ENCODE results near the gene SMPD3. TPM values are rescaled to one million over a fixed set of nuclear protein-coding genes. Genes with fewer than 3 reads are reported as not detected.

The SMPD3 gene
- total and polyA plus RNA-seq, 9 of the 15 experiments (the other 6 are each of a cell fraction or from before 2014, with no cell fraction given), result 0.03 to 1.2 (median 0.18) TPM

GRCh38 chr16:68393333-68393732 lies 55.0 kb downstream of the SMPD3 start (continued):
- TF ChIP-seq ZBTB40 (IDR thresholded peaks at IDR 0.05), result no peak
- TF ChIP-seq ZBTB40 (CRISPR knock-in tag; IDR thresholded peaks at IDR 0.05), result no peak
- no peak for TF ChIP-seq GABPA (tag; conservative IDR thresholded peaks at IDR 0.05; ENCODE audit: low read depth)
- TF ChIP-seq CREB3L1 (IDR thresholded peaks at IDR 0.05; ENCODE audit: borderline replicate concordance, low read depth), result no peak
- no peak for TF ChIP-seq ZNF23 (CRISPR knock-in tag; IDR thresholded peaks at IDR 0.05)
- TF ChIP-seq HNRNPH1 (optimal IDR thresholded peaks at IDR 0.05; ENCODE audit: low read depth, low read length), result no peak
- no peak for TF ChIP-seq DDX20 (tag; IDR thresholded peaks at IDR 0.05; ENCODE audit: low read depth)
- TF ChIP-seq SNRNP70 (optimal IDR thresholded peaks at IDR 0.05; ENCODE audit: low read depth, low read length), result no peak
- no peak for TF ChIP-seq SIN3A (IDR thresholded peaks at IDR 0.05; ENCODE audit: borderline replicate concordance in 2 of 2, control insufficient read depth in 1 of 2, low read depth in 2 of 2, low read length in 2 of 2)
- no peak for TF ChIP-seq RBM14 (IDR thresholded peaks at IDR 0.05; ENCODE audit: borderline replicate concordance, insufficient read depth, low read depth, low read length)
- no peak for TF ChIP-seq NKRF (IDR thresholded peaks at IDR 0.05; ENCODE audit: borderline replicate concordance)
